DND-41 (cell line): ENCODE results near the gene PSMA8.

Source experiments
- ATAC-seq: fragments of 200-7000 bp; cut with Tn5 transposase; 3 replicates; pipeline ENCODE4 v1.9.1; 2021; ENCODE audit warnings: low read depth; ENCODE audit not compliant: insufficient read depth
- DNase-seq: peaks from one replicate; pipeline ENCODE4 v3.0.0-alpha.2; 2020
- H2AFZ ChIP-seq: 2 replicates; pipeline ENCODE4 v1.6.0; 2012; ENCODE audit warnings: low read depth, low read length
- H3K27ac ChIP-seq: 2 replicates; pipeline ENCODE4 v1.5.1; 2012; ENCODE audit warnings: low read length, inconsistent platforms
- H3K27me3 ChIP-seq: fragments of 200-600 bp; sonication (generic); 2 replicates; pipeline ENCODE4 v1.6.0; 2012; ENCODE audit warnings: low read length, mild to moderate bottlenecking, inconsistent platforms; ENCODE audit not compliant: insufficient read depth, poor library complexity
- H3K36me3 ChIP-seq: 2 replicates; pipeline ENCODE4 v1.5.1; 2012; ENCODE audit warnings: low read length, inconsistent platforms; ENCODE audit not compliant: insufficient read depth
- H3K4me1 ChIP-seq: 2 replicates; pipeline ENCODE4 v1.5.1; 2012; ENCODE audit warnings: mild to moderate bottlenecking, low read length; ENCODE audit not compliant: insufficient read depth
- H3K4me2 ChIP-seq: 2 replicates; pipeline ENCODE4 v1.6.0; 2012; ENCODE audit warnings: mild to moderate bottlenecking, moderate library complexity, low read length, inconsistent platforms; ENCODE audit not compliant: insufficient read depth
- H3K4me3 ChIP-seq, 2 experiments: fragments of 200-600 bp in 1 of 2; shearing (Covaris generic) in 1 of 2; 2 replicates each; pipeline ENCODE4 v1.5.1; 2012 to 2016; ENCODE audit warnings: inconsistent platforms in 2 of 2, low read length in 2 of 2, mild to moderate bottlenecking in 2 of 2, low read depth in 1 of 2, moderate library complexity in 1 of 2
- H3K79me2 ChIP-seq: 2 replicates; pipeline ENCODE4 v1.6.0; 2012; ENCODE audit warnings: low read length, inconsistent platforms; ENCODE audit not compliant: insufficient read depth
- H3K9ac ChIP-seq: 2 replicates; pipeline ENCODE4 v1.6.0; 2012; ENCODE audit warnings: low read depth, mild to moderate bottlenecking, inconsistent platforms, low read length, moderate library complexity
- H3K9me3 ChIP-seq: 2 replicates; pipeline ENCODE4 v1.5.1; 2012; ENCODE audit warnings: low read length, moderate library complexity, mild to moderate bottlenecking, inconsistent platforms; ENCODE audit not compliant: insufficient read depth, severe bottlenecking
- H4K20me1 ChIP-seq: 2 replicates; pipeline ENCODE4 v1.6.0; 2012; ENCODE audit warnings: low read length; ENCODE audit not compliant: insufficient read depth
- EZH2 ChIP-seq: IDR thresholded peaks from 3 replicates; pipeline ENCODE4 v1.6.1; 2012; ENCODE audit warnings: borderline replicate concordance, low read depth, mild to moderate bottlenecking, moderate library complexity, low read length, inconsistent platforms; ENCODE audit not compliant: severe bottlenecking
- TF ChIP-seq, protein P1 (sequence below): IDR thresholded peaks from 2 replicates; pipeline ENCODE4 v1.5.1; 2012; ENCODE audit warnings: borderline replicate concordance, low read length, moderate library complexity, mild to moderate bottlenecking; ENCODE audit not compliant: poor library complexity, severe bottlenecking; ENCODE audit errors: extremely low read depth

Gene PSMA8

DNA sequence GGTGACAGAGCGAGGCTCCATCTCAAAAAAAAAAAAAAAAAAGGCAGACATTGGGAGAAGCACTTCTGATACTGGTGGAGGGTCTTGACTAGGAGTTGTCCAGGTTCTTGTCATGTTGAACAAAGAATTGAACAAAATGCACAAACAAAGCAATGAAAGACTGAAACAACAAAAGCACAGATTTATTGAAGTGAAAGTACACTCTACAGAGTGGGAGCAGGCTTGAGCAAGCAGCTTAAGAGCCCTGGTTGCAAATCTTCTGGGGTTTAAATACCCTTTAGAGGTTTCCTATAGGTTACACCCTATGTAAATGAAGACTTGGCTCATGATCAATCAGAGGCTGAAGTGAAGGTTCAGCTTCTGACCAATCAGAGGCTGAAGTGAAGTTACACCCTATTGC, 36.8 kb upstream of the PSMA8 start:
- H3K36me3 ChIP-seq: no peaks in the 10 kb centered on the region
- no peaks in the 10 kb centered on the region for H3K27me3 ChIP-seq
- no peak overlapping the region for H3K4me3 ChIP-seq
- H3K9ac ChIP-seq: no peak overlapping the region
- no peak overlapping the region for H3K4me2 ChIP-seq
- H3K9me3 ChIP-seq: no peaks in the 10 kb centered on the region
- TF ChIP-seq, protein P1, sequence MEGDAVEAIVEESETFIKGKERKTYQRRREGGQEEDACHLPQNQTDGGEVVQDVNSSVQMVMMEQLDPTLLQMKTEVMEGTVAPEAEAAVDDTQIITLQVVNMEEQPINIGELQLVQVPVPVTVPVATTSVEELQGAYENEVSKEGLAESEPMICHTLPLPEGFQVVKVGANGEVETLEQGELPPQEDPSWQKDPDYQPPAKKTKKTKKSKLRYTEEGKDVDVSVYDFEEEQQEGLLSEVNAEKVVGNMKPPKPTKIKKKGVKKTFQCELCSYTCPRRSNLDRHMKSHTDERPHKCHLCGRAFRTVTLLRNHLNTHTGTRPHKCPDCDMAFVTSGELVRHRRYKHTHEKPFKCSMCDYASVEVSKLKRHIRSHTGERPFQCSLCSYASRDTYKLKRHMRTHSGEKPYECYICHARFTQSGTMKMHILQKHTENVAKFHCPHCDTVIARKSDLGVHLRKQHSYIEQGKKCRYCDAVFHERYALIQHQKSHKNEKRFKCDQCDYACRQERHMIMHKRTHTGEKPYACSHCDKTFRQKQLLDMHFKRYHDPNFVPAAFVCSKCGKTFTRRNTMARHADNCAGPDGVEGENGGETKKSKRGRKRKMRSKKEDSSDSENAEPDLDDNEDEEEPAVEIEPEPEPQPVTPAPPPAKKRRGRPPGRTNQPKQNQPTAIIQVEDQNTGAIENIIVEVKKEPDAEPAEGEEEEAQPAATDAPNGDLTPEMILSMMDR: no peak
- TF ChIP-seq EZH2: no peak
- DNase-seq (no peak), ATAC-seq (no peak)
- no peaks in the 10 kb centered on the region for H3K4me1 ChIP-seq
- H3K79me2 ChIP-seq: no peaks in the 10 kb centered on the region
- H4K20me1 ChIP-seq: no peaks in the 10 kb centered on the region
- no peak overlapping the region for H2AFZ ChIP-seq
- H3K27ac ChIP-seq: no peak overlapping the region

- Histone ChIP-seq H3K27me3 (no peaks in the 10 kb centered on the region), H3K36me3 (no peaks in the 10 kb centered on the region), H3K4me3 (no peak overlapping the region), H3K27ac (no peak overlapping the region), H3K9ac (no peak overlapping the region), H3K4me2 (no peak overlapping the region), H3K9me3 (no peaks in the 10 kb centered on the region), H3K4me1 (no peaks in the 10 kb centered on the region), H2AFZ (no peak overlapping the region), H3K79me2 (no peaks in the 10 kb centered on the region), H4K20me1 (no peaks in the 10 kb centered on the region)
- ATAC-seq (no peak), DNase-seq (no peak)
- TF ChIP-seq, protein P1: no peak
- TF ChIP-seq EZH2: no peak
These were observed 36.1 kb upstream of the PSMA8 start for GRCh38 chr18:26097563-26097962.

GRCh38 chr18:26103579-26103978, 30.1 kb upstream of the PSMA8 start:
- Histone ChIP-seq H3K4me1 (no peaks in the 10 kb centered on the region), H3K27me3 (no peaks in the 10 kb centered on the region), H3K4me3 (no peak overlapping the region), H3K79me2 (no peaks in the 10 kb centered on the region), H3K27ac (no peak overlapping the region), H3K9ac (no peak overlapping the region), H3K36me3 (no peaks in the 10 kb centered on the region), H4K20me1 (no peaks in the 10 kb centered on the region), H3K4me2 (no peak overlapping the region), H2AFZ (no peak overlapping the region), H3K9me3 (no peaks in the 10 kb centered on the region)
- ATAC-seq (peak; percentile 48; the same call in 2 of the 3 replicates), DNase-seq (peak; percentile 33)
- TF ChIP-seq, protein P1: peak; percentile 55
- TF ChIP-seq EZH2: no peak

GRCh38 chr18:26104035-26104434, 29.6 kb upstream of the PSMA8 start:
- H2AFZ ChIP-seq: no peak overlapping the region
- no peak overlapping the region for H3K27ac ChIP-seq
- no peaks in the 10 kb centered on the region for H3K27me3 ChIP-seq
- no peaks in the 10 kb centered on the region for H3K9me3 ChIP-seq
- no peak overlapping the region for H3K4me2 ChIP-seq
- H3K36me3 ChIP-seq: no peaks in the 10 kb centered on the region
- no peak overlapping the region for H3K4me3 ChIP-seq
- H3K79me2 ChIP-seq: no peaks in the 10 kb centered on the region
- ATAC-seq (no peak), DNase-seq (no peak)
- no peaks in the 10 kb centered on the region for H3K4me1 ChIP-seq
- no peak overlapping the region for H3K9ac ChIP-seq
- TF ChIP-seq, protein P1: no peak
- no peak for TF ChIP-seq EZH2
- H4K20me1 ChIP-seq: no peaks in the 10 kb centered on the region
